Measurements from ENCODE around the gene AFF4.

DNA sequence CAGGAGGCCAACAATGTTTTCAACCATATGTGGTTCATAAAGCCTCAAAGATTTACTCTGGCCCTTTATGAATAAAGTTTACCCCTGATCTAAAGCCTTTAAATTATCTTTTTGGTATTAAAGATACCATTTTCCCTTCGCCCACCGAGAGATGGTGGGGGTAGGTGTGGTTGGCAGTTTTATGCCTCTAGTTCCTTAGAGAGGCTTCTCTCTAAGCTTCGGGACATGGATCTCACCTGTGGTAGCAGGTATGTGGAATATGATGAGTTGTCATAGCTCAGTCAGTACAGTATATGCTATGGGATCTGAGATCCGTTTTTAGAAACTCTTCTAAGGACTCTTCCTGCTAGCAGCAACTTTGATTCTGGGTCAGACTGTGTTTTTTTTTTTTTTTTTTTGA, 94.7 kb downstream of the AFF4 start:
- TF ChIP-seq CTCF (conservative IDR thresholded peaks at IDR 0.05; ENCODE audit: low read length) (no peak), EZH2phosphoT487 (IDR thresholded peaks at IDR 0.05; ENCODE audit: borderline replicate concordance, low read depth, low read length) (no peak)

Data from OCI-LY7 (cell line).